GM19099 (cell line): ENCODE measurements around the gene RFC1.

Experiments
- POLR2A ChIP-seq: IDR thresholded peaks from 3 replicates; pipeline ENCODE4 v1.6.1; 2011; ENCODE audit warnings: low read depth; ENCODE audit not compliant: insufficient read length; ENCODE audit errors: extremely low read depth

Gene RFC1

GRCh38 chr4:39365830-39366771, at the start of gene RFC1:
Gene RFC1 (minus strand): TSS chr4:39366362. CDS start chr4:39366241, 121 bp downstream.
- TF ChIP-seq POLR2A, result peak; percentile 73

- no peak for TF ChIP-seq POLR2A
Measured at GRCh38 chr4:39415678-39416283, 49.6 kb upstream of the RFC1 start.

- no peak for TF ChIP-seq POLR2A
Measured at GRCh38 chr4:39410415-39410814, 44.3 kb upstream of the RFC1 start.

- TF ChIP-seq POLR2A, result no peak
Measured at GRCh38 chr4:39407584-39407885, 41.4 kb upstream of the RFC1 start.

- no peak for TF ChIP-seq POLR2A
Measured at GRCh38 chr4:39406763-39407583, 40.8 kb upstream of the RFC1 start, which contains the start of gene KLB. Gene KLB (plus strand): TSS chr4:39406930. CDS start chr4:39406950, 20 bp downstream.

- no peak for TF ChIP-seq POLR2A
Measured at GRCh38 chr4:39394706-39395105, 28.5 kb upstream of the RFC1 start.

GRCh38 chr4:39390603-39391002, 24.4 kb upstream of the RFC1 start:
- TF ChIP-seq POLR2A, result no peak

GRCh38 chr4:39384563-39384962, 18.4 kb upstream of the RFC1 start:
- TF ChIP-seq POLR2A, result no peak

GRCh38 chr4:39383690-39384089, 17.5 kb upstream of the RFC1 start:
- no peak for TF ChIP-seq POLR2A

GRCh38 chr4:39375478-39375877, 9.3 kb upstream of the RFC1 start:
- TF ChIP-seq POLR2A, result no peak

- no peak for TF ChIP-seq POLR2A
Measured at GRCh38 chr4:39369301-39369700, 3.1 kb upstream of the RFC1 start.

- TF ChIP-seq POLR2A, result no peak
Measured at GRCh38 chr4:39367166-39367565, 1.0 kb upstream of the RFC1 start.

- no peak for TF ChIP-seq POLR2A
Measured at GRCh38 chr4:39365360-39365759, 802 bp downstream of the RFC1 start.

GRCh38 chr4:39363773-39364393, 2.3 kb downstream of the RFC1 start:
- no peak for TF ChIP-seq POLR2A

GRCh38 chr4:39362827-39363226, 3.3 kb downstream of the RFC1 start:
- no peak for TF ChIP-seq POLR2A

GRCh38 chr4:39357002-39357401, 9.2 kb downstream of the RFC1 start:
- TF ChIP-seq POLR2A, result no peak

- TF ChIP-seq POLR2A, result no peak
Measured at GRCh38 chr4:39354254-39354552, 12.0 kb downstream of the RFC1 start.
